ENCODE results near the gene RELN.
"Not testable (repeated sequence)": the region's sequence is repeated elsewhere in the genome, so short reads cannot be mapped to it uniquely, and the experiment has no call there.

Gene RELN

DNA sequence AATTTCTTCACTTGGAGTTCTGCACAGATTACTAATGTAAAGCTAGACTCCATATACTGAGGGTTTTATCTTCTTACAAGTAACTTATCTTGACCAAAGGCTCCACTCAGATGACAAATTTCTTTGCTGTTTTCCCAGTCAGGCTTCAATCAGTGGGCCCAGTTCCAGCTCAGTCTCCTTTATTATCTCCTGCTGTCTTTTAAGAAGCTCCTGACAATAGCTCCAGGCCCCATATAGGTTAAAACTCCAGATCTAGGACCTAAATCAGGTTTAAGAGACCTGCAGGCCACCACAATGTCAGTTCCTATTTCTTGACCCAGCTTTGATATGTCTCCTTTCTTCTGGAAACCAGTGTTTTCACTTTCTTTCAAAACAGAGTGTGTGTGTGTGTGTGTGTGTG lies 165.2 kb downstream of the RELN start:
- H3K4me2 ChIP-seq (ENCODE audit: low read length, poor library complexity, severe bottlenecking) = no peak overlapping the region
- no peak for DNase-seq
- no peak overlapping the region for H2AFZ ChIP-seq (ENCODE audit: low read depth, low read length)
- H3K27me3 ChIP-seq (ENCODE audit: control insufficient read depth in 1 of 2, insufficient read depth in 1 of 2, low read length in 2 of 2) = no peaks in the 10 kb centered on the region
- H3K4me1 ChIP-seq (ENCODE audit: control insufficient read depth, insufficient read depth, low read depth, low read length) = no peaks in the 10 kb centered on the region
- H2BK5ac ChIP-seq (ENCODE audit: low read depth, low read length, poor library complexity, severe bottlenecking) = no peak overlapping the region
- H3K18ac ChIP-seq (ENCODE audit: low read depth in 1 of 2, low read length in 2 of 2) = no peak overlapping the region
- no peak overlapping the region for H3K27ac ChIP-seq (ENCODE audit: low read length, poor library complexity, severe bottlenecking)
- H3K14ac ChIP-seq (ENCODE audit: low read length in 2 of 2) = no peak overlapping the region
- no peak overlapping the region for H3K9ac ChIP-seq (ENCODE audit: low read length)
- no peak overlapping the region for H3K4me3 ChIP-seq (ENCODE audit: insufficient read depth in 1 of 2, low read depth in 1 of 2, low read length in 2 of 2)
- no peak overlapping the region for H3K4ac ChIP-seq (ENCODE audit: low read depth in 1 of 2, low read length in 2 of 2)
- H3K79me1 ChIP-seq (replicated peaks; ENCODE audit: low read length, poor library complexity, severe bottlenecking) = no peaks in the 10 kb centered on the region
- no peak overlapping the region for H2BK15ac ChIP-seq (ENCODE audit: low read depth, poor library complexity, severe bottlenecking)
- peaks cover 19% of the 10 kb centered on the region for H3K9me3 ChIP-seq (ENCODE audit: control insufficient read depth, low read length)
- H4K8ac ChIP-seq (ENCODE audit: low read length) = no peak overlapping the region
- no peak overlapping the region for H2AK5ac ChIP-seq (ENCODE audit: low read length, severe bottlenecking)
- H3K36me3 ChIP-seq (ENCODE audit: control insufficient read depth in 1 of 2, insufficient read depth in 2 of 2, low read depth in 1 of 2, low read length in 2 of 2) = no peaks in the 10 kb centered on the region
- no peak overlapping the region for H2BK12ac ChIP-seq (ENCODE audit: low read length in 2 of 2)
- no peak overlapping the region for H2BK120ac ChIP-seq (ENCODE audit: low read depth, low read length)
- H4K91ac ChIP-seq (ENCODE audit: low read length) = no peak overlapping the region
- no peak overlapping the region for H3K23ac ChIP-seq (ENCODE audit: low read length in 2 of 2)

- H2BK15ac ChIP-seq (ENCODE audit: low read depth, poor library complexity, severe bottlenecking) = no peak overlapping the region
- H2BK12ac ChIP-seq (ENCODE audit: low read length in 2 of 2) = no peak overlapping the region
- H4K8ac ChIP-seq (ENCODE audit: low read length) = no peak overlapping the region
- H3K4me1 ChIP-seq (ENCODE audit: control insufficient read depth, insufficient read depth, low read depth, low read length) = no peaks in the 10 kb centered on the region
- H3K4me2 ChIP-seq (ENCODE audit: low read length, poor library complexity, severe bottlenecking) = no peak overlapping the region
- no peak overlapping the region for H3K27ac ChIP-seq (ENCODE audit: low read length, poor library complexity, severe bottlenecking)
- H3K9ac ChIP-seq (ENCODE audit: low read length) = no peak overlapping the region
- no CpG with 5 or more reads among the region's 1 CpG for WGBS
- H3K27me3 ChIP-seq (ENCODE audit: control insufficient read depth in 1 of 2, insufficient read depth in 1 of 2, low read length in 2 of 2) = no peaks in the 10 kb centered on the region
- no peak for DNase-seq
- H3K9me3 ChIP-seq (ENCODE audit: control insufficient read depth, low read length) = peaks cover 19% of the 10 kb centered on the region
- no peaks in the 10 kb centered on the region for H3K79me1 ChIP-seq (replicated peaks; ENCODE audit: low read length, poor library complexity, severe bottlenecking)
- H3K4ac ChIP-seq (ENCODE audit: low read depth in 1 of 2, low read length in 2 of 2) = no peak overlapping the region
- no peak overlapping the region for H2AK5ac ChIP-seq (ENCODE audit: low read length, severe bottlenecking)
- H4K91ac ChIP-seq (ENCODE audit: low read length) = no peak overlapping the region
- H2BK120ac ChIP-seq (ENCODE audit: low read depth, low read length) = no peak overlapping the region
- no peak overlapping the region for H2AFZ ChIP-seq (ENCODE audit: low read depth, low read length)
- no peak overlapping the region for H3K14ac ChIP-seq (ENCODE audit: low read length in 2 of 2)
- no peak overlapping the region for H3K4me3 ChIP-seq (ENCODE audit: insufficient read depth in 1 of 2, low read depth in 1 of 2, low read length in 2 of 2)
- H2BK5ac ChIP-seq (ENCODE audit: low read depth, low read length, poor library complexity, severe bottlenecking) = no peak overlapping the region
- H3K36me3 ChIP-seq (ENCODE audit: control insufficient read depth in 1 of 2, insufficient read depth in 2 of 2, low read depth in 1 of 2, low read length in 2 of 2) = no peaks in the 10 kb centered on the region
- no peak overlapping the region for H3K23ac ChIP-seq (ENCODE audit: low read length in 2 of 2)
- H3K18ac ChIP-seq (ENCODE audit: low read depth in 1 of 2, low read length in 2 of 2) = no peak overlapping the region
These were observed 166.4 kb downstream of the RELN start for GRCh38 chr7:103823084-103823483.

DNA sequence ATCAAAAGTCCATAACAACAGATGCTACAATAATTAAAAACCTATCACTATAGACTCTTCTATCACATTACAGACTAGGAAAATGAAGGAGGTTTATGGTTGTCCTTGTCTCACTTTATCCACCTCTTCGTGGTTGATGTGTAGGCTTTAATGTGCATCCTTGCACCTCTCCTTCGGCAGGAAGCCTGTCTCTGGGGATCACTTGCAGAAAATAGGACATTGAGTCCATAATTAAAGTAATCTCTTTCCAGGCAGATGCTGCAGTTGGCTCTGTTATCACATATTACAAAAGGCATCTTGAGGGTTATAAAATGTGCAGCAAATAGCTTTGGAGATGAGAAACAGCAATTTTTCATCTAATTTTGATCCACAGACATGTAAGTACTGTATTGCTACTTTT lies 168.4 kb downstream of the RELN start:
- Histone ChIP-seq H3K27ac (ENCODE audit: low read length, poor library complexity, severe bottlenecking) (no peak overlapping the region), H2AFZ (ENCODE audit: low read depth, low read length) (no peak overlapping the region), H3K9me3 (ENCODE audit: control insufficient read depth, low read length) (peaks cover 19% of the 10 kb centered on the region), H3K36me3 (ENCODE audit: control insufficient read depth in 1 of 2, insufficient read depth in 2 of 2, low read depth in 1 of 2, low read length in 2 of 2) (no peaks in the 10 kb centered on the region), H2BK15ac (ENCODE audit: low read depth, poor library complexity, severe bottlenecking) (no peak overlapping the region), H4K8ac (ENCODE audit: low read length) (no peak overlapping the region), H3K4me2 (ENCODE audit: low read length, poor library complexity, severe bottlenecking) (no peak overlapping the region), H3K9ac (ENCODE audit: low read length) (no peak overlapping the region), H3K79me1 (replicated peaks; ENCODE audit: low read length, poor library complexity, severe bottlenecking) (no peaks in the 10 kb centered on the region), H3K14ac (ENCODE audit: low read length in 2 of 2) (no peak overlapping the region), H2BK120ac (ENCODE audit: low read depth, low read length) (no peak overlapping the region), H3K23ac (ENCODE audit: low read length in 2 of 2) (no peak overlapping the region), H3K4me1 (ENCODE audit: control insufficient read depth, insufficient read depth, low read depth, low read length) (no peaks in the 10 kb centered on the region), H3K27me3 (ENCODE audit: control insufficient read depth in 1 of 2, insufficient read depth in 1 of 2, low read length in 2 of 2) (no peaks in the 10 kb centered on the region), H3K4me3 (ENCODE audit: insufficient read depth in 1 of 2, low read depth in 1 of 2, low read length in 2 of 2) (no peak overlapping the region), H4K91ac (ENCODE audit: low read length) (no peak overlapping the region), H2AK5ac (ENCODE audit: low read length, severe bottlenecking) (no peak overlapping the region), H2BK12ac (ENCODE audit: low read length in 2 of 2) (no peak overlapping the region), H3K4ac (ENCODE audit: low read depth in 1 of 2, low read length in 2 of 2) (no peak overlapping the region), H2BK5ac (ENCODE audit: low read depth, low read length, poor library complexity, severe bottlenecking) (no peak overlapping the region), H3K18ac (ENCODE audit: low read depth in 1 of 2, low read length in 2 of 2) (no peak overlapping the region)
- no peak for DNase-seq
- WGBS = 41% methylated on average over 2 of the region's 2 CpGs

DNA sequence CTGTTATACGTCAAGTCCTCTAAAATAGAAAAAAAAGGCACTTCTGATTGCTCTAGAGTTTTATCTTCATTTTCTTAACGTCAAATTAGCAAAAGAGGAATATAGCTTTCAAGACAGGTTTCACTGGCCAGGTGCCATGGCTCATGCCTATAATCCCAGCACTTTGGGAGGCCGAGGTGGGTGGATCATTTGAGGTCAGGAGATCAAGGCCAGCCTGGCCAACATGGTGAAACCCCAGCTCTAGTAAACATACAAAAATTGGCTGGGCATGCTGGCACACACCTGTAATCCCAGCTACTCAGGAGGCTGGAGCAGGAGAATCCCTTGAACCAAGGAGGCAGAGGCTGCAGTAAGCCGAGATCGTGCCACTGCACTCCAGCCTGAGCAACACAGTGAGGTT lies 173.5 kb downstream of the RELN start:
- 77% methylated on average over 3 of the region's 5 CpGs for WGBS
- H3K18ac ChIP-seq (ENCODE audit: low read depth in 1 of 2, low read length in 2 of 2); H2BK120ac ChIP-seq (ENCODE audit: low read depth, low read length); H3K4me2 ChIP-seq (ENCODE audit: low read length, poor library complexity, severe bottlenecking); H4K8ac ChIP-seq (ENCODE audit: low read length); DNase-seq; H2BK12ac ChIP-seq (ENCODE audit: low read length in 2 of 2); H4K91ac ChIP-seq (ENCODE audit: low read length); H3K23ac ChIP-seq (ENCODE audit: low read length in 2 of 2); H3K79me1 ChIP-seq (replicated peaks; ENCODE audit: low read length, poor library complexity, severe bottlenecking); H3K14ac ChIP-seq (ENCODE audit: low read length in 2 of 2); H3K9ac ChIP-seq (ENCODE audit: low read length); H2AK5ac ChIP-seq (ENCODE audit: low read length, severe bottlenecking); H3K36me3 ChIP-seq (ENCODE audit: control insufficient read depth in 1 of 2, insufficient read depth in 2 of 2, low read depth in 1 of 2, low read length in 2 of 2); H3K27ac ChIP-seq (ENCODE audit: low read length, poor library complexity, severe bottlenecking); H2BK15ac ChIP-seq (ENCODE audit: low read depth, poor library complexity, severe bottlenecking); H3K4me1 ChIP-seq (ENCODE audit: control insufficient read depth, insufficient read depth, low read depth, low read length); H2AFZ ChIP-seq (ENCODE audit: low read depth, low read length); H2BK5ac ChIP-seq (ENCODE audit: low read depth, low read length, poor library complexity, severe bottlenecking); H3K27me3 ChIP-seq (ENCODE audit: control insufficient read depth in 1 of 2, insufficient read depth in 1 of 2, low read length in 2 of 2); H3K4me3 ChIP-seq (ENCODE audit: insufficient read depth in 1 of 2, low read depth in 1 of 2, low read length in 2 of 2); H3K9me3 ChIP-seq (ENCODE audit: control insufficient read depth, low read length); H3K4ac ChIP-seq (ENCODE audit: low read depth in 1 of 2, low read length in 2 of 2): not testable (repeated sequence)

All from mesenchymal stem cell (in vitro differentiated cells and primary cell).